GM23338 (cell line): ENCODE results near the gene EYS. TPM values are rescaled to one million over a fixed set of nuclear protein-coding genes. Genes with fewer than 3 reads are reported as not detected.
"Not testable (repeated sequence)": the region's sequence is repeated elsewhere in the genome, so short reads cannot be mapped to it uniquely, and the experiment has no call there.

Source experiments
- ATAC-seq: fragments of 200-7000 bp; cut with Tn5 transposase; 3 replicates; pipeline ENCODE4 v1.9.1; 2020
- DNase-seq: peaks from one replicate; pipeline ENCODE4 v3.0.0-alpha.2; 2015; ENCODE audit warnings: low spot score
- H2AFZ ChIP-seq: fragments of 200-600 bp; sonication (generic); 2 replicates; pipeline ENCODE4 v1.8.0; 2016; ENCODE audit warnings: antibody characterized with exemption, mild to moderate bottlenecking, moderate library complexity
- H3F3A ChIP-seq: fragments of 200-600 bp; sonication (generic); replicated peaks from 2 replicates; pipeline ENCODE4 v1.8.0; 2017; ENCODE audit warnings: antibody characterized with exemption, mixed run types, low read depth
- H3K27ac ChIP-seq: fragments of 200-600 bp; sonication (generic); 2 replicates; pipeline ENCODE4 v1.6.1; 2016; ENCODE audit warnings: low read depth
- H3K27me3 ChIP-seq: fragments of 200-600 bp; sonication (generic); 2 replicates; pipeline ENCODE4 v1.8.0; 2016; ENCODE audit warnings: mild to moderate bottlenecking, mixed run types, moderate library complexity; ENCODE audit not compliant: insufficient read depth
- H3K36me3 ChIP-seq: fragments of 200-600 bp; sonication (generic); 2 replicates; pipeline ENCODE4 v1.8.0; 2016; ENCODE audit warnings: mild to moderate bottlenecking; ENCODE audit not compliant: insufficient read depth
- H3K4me1 ChIP-seq: fragments of 200-600 bp; sonication (generic); 2 replicates; pipeline ENCODE4 v1.8.0; 2016; ENCODE audit warnings: mild to moderate bottlenecking, moderate library complexity; ENCODE audit not compliant: insufficient read depth
- H3K4me2 ChIP-seq: fragments of 200-600 bp; sonication (generic); 2 replicates; pipeline ENCODE4 v1.7.1; 2017; ENCODE audit warnings: mixed run types
- H3K4me3 ChIP-seq: fragments of 200-600 bp; sonication (generic); 2 replicates; pipeline ENCODE4 v1.6.1; 2016; ENCODE audit warnings: mixed run types
- H3K79me2 ChIP-seq: fragments of 200-600 bp; sonication (generic); replicated peaks from 2 replicates; pipeline ENCODE4 v1.8.0; 2017; ENCODE audit warnings: mild to moderate bottlenecking; ENCODE audit not compliant: insufficient read depth
- H3K9me2 ChIP-seq: fragments of 200-600 bp; sonication (generic); 2 replicates; pipeline ENCODE4 v1.8.0; 2017; ENCODE audit not compliant: insufficient read depth
- H4K20me1 ChIP-seq: fragments of 200-600 bp; sonication (generic); replicated peaks from 2 replicates; pipeline ENCODE4 v1.8.0; 2017; ENCODE audit warnings: mild to moderate bottlenecking; ENCODE audit not compliant: insufficient read depth
- H3K27ac Mint-ChIP-seq: 2 replicates; pipeline ENCODE4 v1.8.0; 2020; ENCODE audit warnings: inconsistent platforms, mild to moderate bottlenecking, moderate library complexity, mixed read lengths
- H3K27me3 Mint-ChIP-seq: 3 replicates; pipeline ENCODE4 v1.8.0; 2022; ENCODE audit warnings: low read depth, mild to moderate bottlenecking, moderate library complexity, mixed read lengths, inconsistent platforms; ENCODE audit not compliant: insufficient read depth, poor library complexity
- H3K36me3 Mint-ChIP-seq: 3 replicates; pipeline ENCODE4 v1.8.0; 2021; ENCODE audit warnings: low read depth, mild to moderate bottlenecking, inconsistent platforms, moderate library complexity, mixed read lengths
- H3K4me1 Mint-ChIP-seq: 3 replicates; pipeline ENCODE4 v1.8.0; 2020; ENCODE audit warnings: mild to moderate bottlenecking, inconsistent platforms, mixed read lengths
- H3K4me3 Mint-ChIP-seq: 3 replicates; pipeline ENCODE4 v1.8.0; 2021; ENCODE audit warnings: moderate library complexity, mild to moderate bottlenecking, inconsistent platforms, mixed read lengths
- H3K9me3 Mint-ChIP-seq: 3 replicates; pipeline ENCODE4 v1.8.0; 2020; ENCODE audit warnings: moderate library complexity, mild to moderate bottlenecking, inconsistent platforms, mixed read lengths
- CREB1 ChIP-seq: fragments of 250-450 bp; sonication (Bioruptor Pico); IDR thresholded peaks from 2 replicates; pipeline ENCODE4 v1.5.0; 2020; ENCODE audit warnings: low read depth, mild to moderate bottlenecking, moderate library complexity
- ETS1 ChIP-seq: IDR thresholded peaks from 2 replicates; pipeline ENCODE4 v1.6.1; 2016; ENCODE audit warnings: antibody characterized with exemption
- EZH2 ChIP-seq: fragments of 200-600 bp; sonication (generic); IDR thresholded peaks from one replicate; pipeline ENCODE4 v1.8.0; 2017; ENCODE audit warnings: antibody characterized with exemption, mild to moderate bottlenecking, low read depth; ENCODE audit not compliant: unreplicated experiment
- EZH2phosphoT487 ChIP-seq: fragments of 200-600 bp; sonication (generic); IDR thresholded peaks from one replicate; pipeline ENCODE4 v1.8.1; 2018; ENCODE audit warnings: antibody characterized with exemption; ENCODE audit not compliant: unreplicated experiment
- JUNB ChIP-seq: IDR thresholded peaks from one replicate; pipeline ENCODE4 v1.6.1; 2016; ENCODE audit warnings: antibody characterized with exemption; ENCODE audit not compliant: unreplicated experiment
- NANOG ChIP-seq: IDR thresholded peaks from 2 replicates; pipeline ENCODE4 v1.6.1; 2016; ENCODE audit warnings: antibody characterized with exemption, borderline replicate concordance
- POLR2AphosphoS5 ChIP-seq: IDR thresholded peaks from 2 replicates; pipeline ENCODE4 v1.6.1; 2016; ENCODE audit warnings: antibody characterized with exemption, low read depth
- STAT1 ChIP-seq: IDR thresholded peaks from one replicate; pipeline ENCODE4 v1.6.1; 2016; ENCODE audit warnings: antibody characterized with exemption; ENCODE audit not compliant: unreplicated experiment
- ZNF331 ChIP-seq: fragments of 250-450 bp; sonication (Bioruptor Pico); IDR thresholded peaks from 2 replicates; pipeline ENCODE4 v1.5.0; 2020; ENCODE audit warnings: low read depth, mild to moderate bottlenecking, moderate library complexity
- polyA plus RNA-seq: library from polyadenylated mRNA; unstranded; fragments of >200 nt; fragmentation: Nextera tagmentation; extraction: Ambion mirVana; gene quantifications from 2 replicates; pipeline ENCODE4 v1.2.1, GENCODE V29; 2016
- total RNA-seq: library from RNA; depleted of rRNA; stranded (reverse); fragments of >200 nt; shearing (Covaris generic); gene quantifications from 2 replicates; pipeline ENCODE4 v1.2.3, GENCODE V29; 2014
- TF ChIP-seq, protein P1 (sequence below): IDR thresholded peaks from one replicate; pipeline ENCODE4 v1.6.1; 2018; ENCODE audit warnings: antibody characterized with exemption; ENCODE audit not compliant: unreplicated experiment
- TF ChIP-seq, protein P2 (sequence below): fragments of 250-450 bp; sonication (Bioruptor Pico); IDR thresholded peaks from 2 replicates; pipeline ENCODE4 v1.5.0; 2020; ENCODE audit warnings: mild to moderate bottlenecking, moderate library complexity

The EYS gene
- total and polyA plus RNA-seq, 2 experiments from 2014 or later, result 0.38 to 0.52 TPM

DNA sequence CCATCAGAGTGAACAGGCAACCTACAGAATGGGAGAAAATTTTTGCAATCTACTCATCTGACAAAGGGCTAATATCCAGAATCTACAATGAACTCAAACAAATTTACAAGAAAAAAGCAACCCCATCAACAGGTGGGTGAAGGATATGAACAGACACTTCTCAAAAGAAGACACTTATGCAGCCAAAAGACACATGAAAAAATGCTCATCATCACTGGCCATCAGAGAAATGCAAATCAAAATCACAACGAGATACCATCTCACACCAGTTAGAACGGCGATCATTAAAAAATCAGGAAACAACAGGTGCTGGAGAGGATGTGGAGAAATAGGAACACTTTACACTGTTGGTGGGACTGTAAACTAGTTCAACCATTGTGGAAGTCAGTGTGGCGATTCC is 1773.1 kb downstream of the EYS start:
- H3K9me3 Mint-ChIP-seq, H4K20me1 ChIP-seq, H2AFZ ChIP-seq, H3K4me3 Mint-ChIP-seq, H3K27ac Mint-ChIP-seq, H3K36me3 Mint-ChIP-seq, H3K36me3 ChIP-seq, H3K79me2 ChIP-seq, H3K27me3 Mint-ChIP-seq, H3K27me3 ChIP-seq, H3K4me1 ChIP-seq, H3K4me2 ChIP-seq, H3K4me1 Mint-ChIP-seq, H3K4me3 ChIP-seq, DNase-seq, H3F3A ChIP-seq, ATAC-seq, H3K27ac ChIP-seq, H3K9me2 ChIP-seq: not testable (repeated sequence)

DNA sequence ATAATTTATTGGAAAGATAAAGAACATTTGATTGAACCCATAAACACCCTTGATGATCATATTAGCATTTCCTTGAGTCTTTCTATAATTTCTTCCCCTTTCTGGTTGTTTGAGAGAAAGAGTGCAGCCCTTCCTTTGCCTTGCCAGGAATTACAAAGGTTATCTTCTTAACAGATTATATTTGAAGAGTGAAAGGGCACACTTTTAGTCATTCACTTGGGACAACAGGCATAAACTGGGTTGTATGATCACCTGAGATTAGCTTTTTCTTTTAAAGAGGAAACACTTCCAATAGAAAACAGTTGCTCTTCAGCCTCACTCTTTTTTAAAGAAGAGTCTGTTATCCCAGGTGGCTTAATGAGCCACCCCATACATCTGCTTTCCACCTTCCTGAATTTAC is 1776.2 kb downstream of the EYS start:
- H3K4me1 Mint-ChIP-seq, result no peaks in the 10 kb centered on the region
- Histone ChIP-seq H3K79me2 (no peaks in the 10 kb centered on the region), H3K27ac (no peak overlapping the region), H3K4me3 (no peak overlapping the region), H3K9me2 (no peaks in the 10 kb centered on the region), H3K27me3 (no peaks in the 10 kb centered on the region), H4K20me1 (no peaks in the 10 kb centered on the region), H2AFZ (no peak overlapping the region; the same call in 1 of the 2 replicates), H3K36me3 (no peaks in the 10 kb centered on the region), H3K4me1 (no peaks in the 10 kb centered on the region), H3F3A (no peaks in the 10 kb centered on the region), H3K4me2 (no peak overlapping the region)
- H3K4me3 Mint-ChIP-seq, result no peak overlapping the region
- DNase-seq (no peak), ATAC-seq (no peak)
- TF ChIP-seq EZH2 (no peak), CREB1 (no peak), ZNF331 (CRISPR knock-in tag) (no peak), ETS1 (no peak), NANOG (no peak), JUNB (no peak), POLR2AphosphoS5 (no peak), STAT1 (no peak), EZH2phosphoT487 (no peak)
- TF ChIP-seq, protein P1, sequence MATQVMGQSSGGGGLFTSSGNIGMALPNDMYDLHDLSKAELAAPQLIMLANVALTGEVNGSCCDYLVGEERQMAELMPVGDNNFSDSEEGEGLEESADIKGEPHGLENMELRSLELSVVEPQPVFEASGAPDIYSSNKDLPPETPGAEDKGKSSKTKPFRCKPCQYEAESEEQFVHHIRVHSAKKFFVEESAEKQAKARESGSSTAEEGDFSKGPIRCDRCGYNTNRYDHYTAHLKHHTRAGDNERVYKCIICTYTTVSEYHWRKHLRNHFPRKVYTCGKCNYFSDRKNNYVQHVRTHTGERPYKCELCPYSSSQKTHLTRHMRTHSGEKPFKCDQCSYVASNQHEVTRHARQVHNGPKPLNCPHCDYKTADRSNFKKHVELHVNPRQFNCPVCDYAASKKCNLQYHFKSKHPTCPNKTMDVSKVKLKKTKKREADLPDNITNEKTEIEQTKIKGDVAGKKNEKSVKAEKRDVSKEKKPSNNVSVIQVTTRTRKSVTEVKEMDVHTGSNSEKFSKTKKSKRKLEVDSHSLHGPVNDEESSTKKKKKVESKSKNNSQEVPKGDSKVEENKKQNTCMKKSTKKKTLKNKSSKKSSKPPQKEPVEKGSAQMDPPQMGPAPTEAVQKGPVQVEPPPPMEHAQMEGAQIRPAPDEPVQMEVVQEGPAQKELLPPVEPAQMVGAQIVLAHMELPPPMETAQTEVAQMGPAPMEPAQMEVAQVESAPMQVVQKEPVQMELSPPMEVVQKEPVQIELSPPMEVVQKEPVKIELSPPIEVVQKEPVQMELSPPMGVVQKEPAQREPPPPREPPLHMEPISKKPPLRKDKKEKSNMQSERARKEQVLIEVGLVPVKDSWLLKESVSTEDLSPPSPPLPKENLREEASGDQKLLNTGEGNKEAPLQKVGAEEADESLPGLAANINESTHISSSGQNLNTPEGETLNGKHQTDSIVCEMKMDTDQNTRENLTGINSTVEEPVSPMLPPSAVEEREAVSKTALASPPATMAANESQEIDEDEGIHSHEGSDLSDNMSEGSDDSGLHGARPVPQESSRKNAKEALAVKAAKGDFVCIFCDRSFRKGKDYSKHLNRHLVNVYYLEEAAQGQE, result no peak
- TF ChIP-seq, protein P2, sequence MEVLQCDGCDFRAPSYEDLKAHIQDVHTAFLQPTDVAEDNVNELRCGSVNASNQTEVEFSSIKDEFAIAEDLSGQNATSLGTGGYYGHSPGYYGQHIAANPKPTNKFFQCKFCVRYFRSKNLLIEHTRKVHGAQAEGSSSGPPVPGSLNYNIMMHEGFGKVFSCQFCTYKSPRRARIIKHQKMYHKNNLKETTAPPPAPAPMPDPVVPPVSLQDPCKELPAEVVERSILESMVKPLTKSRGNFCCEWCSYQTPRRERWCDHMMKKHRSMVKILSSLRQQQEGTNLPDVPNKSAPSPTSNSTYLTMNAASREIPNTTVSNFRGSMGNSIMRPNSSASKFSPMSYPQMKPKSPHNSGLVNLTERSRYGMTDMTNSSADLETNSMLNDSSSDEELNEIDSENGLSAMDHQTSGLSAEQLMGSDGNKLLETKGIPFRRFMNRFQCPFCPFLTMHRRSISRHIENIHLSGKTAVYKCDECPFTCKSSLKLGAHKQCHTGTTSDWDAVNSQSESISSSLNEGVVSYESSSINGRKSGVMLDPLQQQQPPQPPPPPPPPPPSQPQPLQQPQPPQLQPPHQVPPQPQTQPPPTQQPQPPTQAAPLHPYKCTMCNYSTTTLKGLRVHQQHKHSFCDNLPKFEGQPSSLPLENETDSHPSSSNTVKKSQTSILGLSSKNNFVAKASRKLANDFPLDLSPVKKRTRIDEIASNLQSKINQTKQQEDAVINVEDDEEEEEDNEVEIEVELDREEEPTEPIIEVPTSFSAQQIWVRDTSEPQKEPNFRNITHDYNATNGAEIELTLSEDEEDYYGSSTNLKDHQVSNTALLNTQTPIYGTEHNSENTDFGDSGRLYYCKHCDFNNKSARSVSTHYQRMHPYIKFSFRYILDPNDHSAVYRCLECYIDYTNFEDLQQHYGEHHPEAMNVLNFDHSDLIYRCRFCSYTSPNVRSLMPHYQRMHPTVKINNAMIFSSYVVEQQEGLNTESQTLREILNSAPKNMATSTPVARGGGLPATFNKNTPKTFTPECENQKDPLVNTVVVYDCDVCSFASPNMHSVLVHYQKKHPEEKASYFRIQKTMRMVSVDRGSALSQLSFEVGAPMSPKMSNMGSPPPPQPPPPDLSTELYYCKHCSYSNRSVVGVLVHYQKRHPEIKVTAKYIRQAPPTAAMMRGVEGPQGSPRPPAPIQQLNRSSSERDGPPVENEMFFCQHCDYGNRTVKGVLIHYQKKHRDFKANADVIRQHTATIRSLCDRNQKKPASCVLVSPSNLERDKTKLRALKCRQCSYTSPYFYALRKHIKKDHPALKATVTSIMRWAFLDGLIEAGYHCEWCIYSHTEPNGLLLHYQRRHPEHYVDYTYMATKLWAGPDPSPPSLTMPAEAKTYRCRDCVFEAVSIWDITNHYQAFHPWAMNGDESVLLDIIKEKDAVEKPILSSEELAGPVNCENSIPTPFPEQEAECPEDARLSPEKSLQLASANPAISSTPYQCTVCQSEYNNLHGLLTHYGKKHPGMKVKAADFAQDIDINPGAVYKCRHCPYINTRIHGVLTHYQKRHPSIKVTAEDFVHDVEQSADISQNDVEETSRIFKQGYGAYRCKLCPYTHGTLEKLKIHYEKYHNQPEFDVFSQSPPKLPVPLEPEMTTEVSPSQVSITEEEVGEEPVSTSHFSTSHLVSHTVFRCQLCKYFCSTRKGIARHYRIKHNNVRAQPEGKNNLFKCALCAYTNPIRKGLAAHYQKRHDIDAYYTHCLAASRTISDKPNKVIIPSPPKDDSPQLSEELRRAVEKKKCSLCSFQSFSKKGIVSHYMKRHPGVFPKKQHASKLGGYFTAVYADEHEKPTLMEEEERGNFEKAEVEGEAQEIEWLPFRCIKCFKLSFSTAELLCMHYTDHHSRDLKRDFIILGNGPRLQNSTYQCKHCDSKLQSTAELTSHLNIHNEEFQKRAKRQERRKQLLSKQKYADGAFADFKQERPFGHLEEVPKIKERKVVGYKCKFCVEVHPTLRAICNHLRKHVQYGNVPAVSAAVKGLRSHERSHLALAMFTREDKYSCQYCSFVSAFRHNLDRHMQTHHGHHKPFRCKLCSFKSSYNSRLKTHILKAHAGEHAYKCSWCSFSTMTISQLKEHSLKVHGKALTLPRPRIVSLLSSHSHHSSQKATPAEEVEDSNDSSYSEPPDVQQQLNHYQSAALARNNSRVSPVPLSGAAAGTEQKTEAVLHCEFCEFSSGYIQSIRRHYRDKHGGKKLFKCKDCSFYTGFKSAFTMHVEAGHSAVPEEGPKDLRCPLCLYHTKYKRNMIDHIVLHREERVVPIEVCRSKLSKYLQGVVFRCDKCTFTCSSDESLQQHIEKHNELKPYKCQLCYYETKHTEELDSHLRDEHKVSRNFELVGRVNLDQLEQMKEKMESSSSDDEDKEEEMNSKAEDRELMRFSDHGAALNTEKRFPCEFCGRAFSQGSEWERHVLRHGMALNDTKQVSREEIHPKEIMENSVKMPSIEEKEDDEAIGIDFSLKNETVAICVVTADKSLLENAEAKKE, result no peak
- no peaks in the 10 kb centered on the region; the same call in 2 of the 3 replicates for H3K9me3 Mint-ChIP-seq
- no peaks in the 10 kb centered on the region for H3K27me3 Mint-ChIP-seq
- no peaks in the 10 kb centered on the region for H3K36me3 Mint-ChIP-seq
- no peak overlapping the region for H3K27ac Mint-ChIP-seq
